GM12878 (cell line): Measurements from ENCODE around the gene OMP.

ENCODE experiments used
- BRCA1 ChIP-seq: IDR thresholded peaks from 2 replicates; pipeline ENCODE4 v1.6.1; 2011; ENCODE audit warnings: low read depth, low read length, improper control_type of control experiment
- EP300 ChIP-seq, 2 experiments: fragments of 150-350 bp in 1 of 2; IDR thresholded peaks; 2 replicates each; pipeline ENCODE4 v1.6.1; 2011 to 2012; ENCODE audit warnings: low read depth in 2 of 2, low read length in 2 of 2, borderline replicate concordance in 1 of 2, improper control_type of control experiment in 1 of 2, inconsistent platforms in 1 of 2; ENCODE audit not compliant: control insufficient read depth in 1 of 2
- JUND ChIP-seq: IDR thresholded peaks from 2 replicates; pipeline ENCODE4 v1.6.1; 2012; ENCODE audit warnings: low read depth, mild to moderate bottlenecking, low read length, improper control_type of control experiment, moderate library complexity
- REST ChIP-seq: IDR thresholded peaks from 2 replicates; pipeline ENCODE4 v1.6.1; 2012; ENCODE audit warnings: mild to moderate bottlenecking, low read depth, low read length
- RFX5 ChIP-seq: IDR thresholded peaks from 2 replicates; pipeline ENCODE4 v1.6.1; 2011; ENCODE audit warnings: low read depth, low read length, improper control_type of control experiment
- SIN3A ChIP-seq: IDR thresholded peaks from 2 replicates; pipeline ENCODE4 v1.6.1; 2012; ENCODE audit warnings: low read depth, low read length, improper control_type of control experiment
- TAF1 ChIP-seq: IDR thresholded peaks from 2 replicates; pipeline ENCODE4 v1.6.1; 2011; ENCODE audit warnings: mild to moderate bottlenecking, low read depth, low read length, borderline replicate concordance
- TCF7 ChIP-seq: IDR thresholded peaks from 2 replicates; pipeline ENCODE4 v1.6.1; 2014; ENCODE audit warnings: antibody characterized with exemption, borderline replicate concordance

DNA sequence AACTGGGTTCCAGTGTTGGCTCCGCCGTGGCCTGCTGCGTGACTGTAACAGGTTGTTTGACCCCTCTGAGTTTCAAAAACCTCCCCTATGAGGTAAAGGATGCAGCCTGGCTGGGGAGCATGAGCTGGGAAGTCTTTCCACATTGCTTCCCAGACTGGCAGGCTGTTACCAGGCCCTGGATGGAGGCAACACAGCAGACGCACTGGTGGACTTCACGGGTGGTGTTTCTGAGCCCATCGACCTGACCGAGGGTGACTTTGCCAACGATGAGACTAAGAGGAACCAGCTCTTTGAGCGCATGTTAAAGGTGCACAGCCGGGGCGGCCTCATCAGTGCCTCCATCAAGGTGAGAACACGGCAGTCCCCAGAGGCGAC, 11.4 kb downstream of the OMP start:
- no peak for TF ChIP-seq JUND
- TF ChIP-seq SIN3A = no peak
- no peak for TF ChIP-seq EP300 (IDR thresholded peaks at IDR 0.05; ENCODE audit: borderline replicate concordance in 1 of 2, control insufficient read depth in 1 of 2, low read depth in 2 of 2, low read length in 2 of 2)
- TF ChIP-seq TCF7 = no peak
- no peak for TF ChIP-seq REST
- TF ChIP-seq RFX5 = no peak
- no peak for TF ChIP-seq TAF1
- TF ChIP-seq BRCA1 = no peak
